MM.1S (cell line): ENCODE data around the gene PHACTR1.
"Not testable (repeated sequence)": the region's sequence is repeated elsewhere in the genome, so short reads cannot be mapped to it uniquely, and the experiment has no call there.

Source experiments
- DNase-seq: peaks from one replicate; pipeline ENCODE4 v3.0.0-alpha.2; 2015
- H2AFZ ChIP-seq: fragments of 300-600 bp; sonication (generic); 2 replicates; pipeline ENCODE4 v1.6.0; 2016; ENCODE audit warnings: antibody characterized with exemption, low read length
- H3F3A ChIP-seq: fragments of 300-600 bp; sonication (generic); 2 replicates; pipeline ENCODE4 v1.6.1; 2016; ENCODE audit warnings: mild to moderate bottlenecking, antibody characterized with exemption, low read length, moderate library complexity, mixed read lengths; ENCODE audit not compliant: insufficient read depth
- H3K27ac ChIP-seq: fragments of 300-600 bp; sonication (generic); 2 replicates; pipeline ENCODE4 v1.5.1; 2016; ENCODE audit warnings: mild to moderate bottlenecking, low read length
- H3K27me3 ChIP-seq: fragments of 300-600 bp; sonication (generic); replicated peaks from 2 replicates; pipeline ENCODE4 v1.6.0; 2016; ENCODE audit warnings: low read length; ENCODE audit not compliant: insufficient read depth
- H3K36me3 ChIP-seq: fragments of 300-600 bp; sonication (generic); replicated peaks from 2 replicates; pipeline ENCODE4 v1.6.1; 2016; ENCODE audit warnings: mild to moderate bottlenecking, low read length, mixed read lengths; ENCODE audit not compliant: insufficient read depth
- H3K4me1 ChIP-seq: fragments of 300-600 bp; sonication (generic); 2 replicates; pipeline ENCODE4 v1.6.1; 2016; ENCODE audit warnings: low read length, mixed read lengths
- H3K4me2 ChIP-seq: fragments of 300-600 bp; sonication (generic); 2 replicates; pipeline ENCODE4 v1.6.0; 2016; ENCODE audit warnings: low read depth, low read length
- H3K4me3 ChIP-seq: fragments of 300-600 bp; sonication (generic); 2 replicates; pipeline ENCODE4 v1.5.1; 2016; ENCODE audit warnings: low read length, mixed read lengths
- H3K79me2 ChIP-seq: fragments of 300-600 bp; sonication (generic); 2 replicates; pipeline ENCODE4 v1.6.1; 2016; ENCODE audit warnings: mixed run types, low read length, mixed read lengths
- H3K9ac ChIP-seq: fragments of 300-600 bp; sonication (generic); 2 replicates; pipeline ENCODE4 v1.6.1; 2016; ENCODE audit warnings: low read length, mixed read lengths
- H3K9me2 ChIP-seq: fragments of 300-600 bp; sonication (generic); replicated peaks from 2 replicates; pipeline ENCODE4 v1.6.1; 2016; ENCODE audit warnings: mild to moderate bottlenecking, low read length, mixed read lengths; ENCODE audit not compliant: insufficient read depth
- H3K9me3 ChIP-seq: fragments of 300-600 bp; sonication (generic); replicated peaks from 2 replicates; pipeline ENCODE4 v1.6.1; 2016; ENCODE audit warnings: mild to moderate bottlenecking, low read length, mixed read lengths; ENCODE audit not compliant: insufficient read depth
- H4K20me1 ChIP-seq: fragments of 300-600 bp; sonication (generic); 2 replicates; pipeline ENCODE4 v1.6.1; 2016; ENCODE audit warnings: mild to moderate bottlenecking, low read length, moderate library complexity, mixed read lengths; ENCODE audit not compliant: insufficient read depth
- EZH2 ChIP-seq: fragments of 300-600 bp; sonication (generic); optimal IDR thresholded peaks from 2 replicates; pipeline ENCODE3; 2017; ENCODE audit warnings: low read depth, mild to moderate bottlenecking, antibody characterized with exemption, low read length, mixed read lengths
- EZH2phosphoT487 ChIP-seq: fragments of 300-600 bp; sonication (generic); IDR thresholded peaks from 2 replicates; pipeline ENCODE4 v1.6.1; 2018; ENCODE audit warnings: antibody characterized with exemption, low read length
- TF ChIP-seq, protein P1 (sequence below): fragments of 300-600 bp; sonication (generic); IDR thresholded peaks from 2 replicates; pipeline ENCODE4 v1.5.1; 2016; ENCODE audit warnings: antibody characterized with exemption, low read length, mixed read lengths

The PHACTR1 gene

DNA sequence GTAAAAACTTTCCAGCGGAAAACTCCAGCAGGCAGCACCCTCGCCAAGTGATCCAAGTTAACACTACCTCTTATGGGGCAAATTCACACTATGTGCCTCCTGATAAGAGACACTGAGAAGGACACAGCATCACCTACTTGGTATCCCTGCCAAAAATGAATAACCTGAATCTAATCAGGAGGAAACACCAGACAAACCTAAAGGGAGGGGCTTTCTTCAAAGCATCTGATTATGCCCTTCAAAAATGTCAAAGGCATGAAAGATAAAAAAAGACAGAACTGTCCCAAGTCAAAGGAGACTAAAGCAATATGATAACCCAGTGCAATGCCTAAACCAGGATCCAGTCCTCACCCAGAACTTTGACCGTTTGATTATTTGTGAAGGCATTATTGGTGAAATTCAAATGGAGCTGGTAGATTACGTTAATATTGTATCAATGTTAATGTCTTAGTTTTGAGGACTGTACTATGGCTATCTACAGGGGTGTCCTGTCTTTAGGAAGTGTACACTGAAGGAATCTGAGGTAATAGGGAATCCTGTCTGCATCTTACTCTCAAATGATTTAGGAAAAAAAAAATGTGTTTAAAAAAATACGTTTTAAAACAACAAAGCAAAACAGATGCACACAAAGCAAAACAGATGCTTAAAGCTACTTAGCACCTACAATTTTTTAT, 603.5 kb downstream of the PHACTR1 start:
- Histone ChIP-seq H3K79me2 (no peaks in the 10 kb centered on the region), H3K4me1 (no peaks in the 10 kb centered on the region), H3K4me2 (no peak overlapping the region), H2AFZ (no peak overlapping the region), H3K27me3 (no peaks in the 10 kb centered on the region), H4K20me1 (no peaks in the 10 kb centered on the region), H3F3A (no peaks in the 10 kb centered on the region), H3K4me3 (no peak overlapping the region), H3K9me2 (no peaks in the 10 kb centered on the region), H3K36me3 (peaks cover 13% of the 10 kb centered on the region; the same call in 1 of the 2 replicates), H3K9me3 (no peaks in the 10 kb centered on the region), H3K9ac (no peak overlapping the region), H3K27ac (no peak overlapping the region)
- DNase-seq, result no peak
- TF ChIP-seq EZH2 (no peak), EZH2phosphoT487 (no peak)
- TF ChIP-seq, protein P1, sequence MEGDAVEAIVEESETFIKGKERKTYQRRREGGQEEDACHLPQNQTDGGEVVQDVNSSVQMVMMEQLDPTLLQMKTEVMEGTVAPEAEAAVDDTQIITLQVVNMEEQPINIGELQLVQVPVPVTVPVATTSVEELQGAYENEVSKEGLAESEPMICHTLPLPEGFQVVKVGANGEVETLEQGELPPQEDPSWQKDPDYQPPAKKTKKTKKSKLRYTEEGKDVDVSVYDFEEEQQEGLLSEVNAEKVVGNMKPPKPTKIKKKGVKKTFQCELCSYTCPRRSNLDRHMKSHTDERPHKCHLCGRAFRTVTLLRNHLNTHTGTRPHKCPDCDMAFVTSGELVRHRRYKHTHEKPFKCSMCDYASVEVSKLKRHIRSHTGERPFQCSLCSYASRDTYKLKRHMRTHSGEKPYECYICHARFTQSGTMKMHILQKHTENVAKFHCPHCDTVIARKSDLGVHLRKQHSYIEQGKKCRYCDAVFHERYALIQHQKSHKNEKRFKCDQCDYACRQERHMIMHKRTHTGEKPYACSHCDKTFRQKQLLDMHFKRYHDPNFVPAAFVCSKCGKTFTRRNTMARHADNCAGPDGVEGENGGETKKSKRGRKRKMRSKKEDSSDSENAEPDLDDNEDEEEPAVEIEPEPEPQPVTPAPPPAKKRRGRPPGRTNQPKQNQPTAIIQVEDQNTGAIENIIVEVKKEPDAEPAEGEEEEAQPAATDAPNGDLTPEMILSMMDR, result no peak

DNA sequence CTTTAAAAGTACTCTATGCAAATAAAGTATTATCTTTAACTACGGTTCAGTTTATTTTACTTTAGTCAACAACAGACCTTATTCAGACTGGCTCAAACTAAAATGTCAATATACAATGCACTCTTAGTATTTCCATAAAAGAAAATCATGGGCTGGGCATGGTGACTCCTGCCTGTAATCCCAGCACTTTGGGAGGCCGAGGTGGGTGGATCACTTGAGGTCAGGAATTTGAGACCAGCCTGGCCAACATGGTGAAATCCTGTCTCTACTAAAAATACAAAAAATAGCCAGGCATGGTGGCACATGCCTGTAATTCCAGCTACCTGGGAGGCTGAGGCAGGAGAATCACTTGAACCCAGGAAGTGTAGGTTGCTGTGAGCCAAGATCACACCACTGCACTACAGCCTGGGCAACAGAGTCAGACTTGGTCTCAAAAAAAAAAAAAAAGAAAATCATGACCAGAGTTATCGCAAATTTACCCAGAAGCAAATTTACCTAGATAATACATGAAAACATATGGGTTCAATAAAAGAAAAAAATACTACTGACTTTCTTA, 609.5 kb downstream of the PHACTR1 start:
- peaks cover 25% of the 10 kb centered on the region for H3K4me1 ChIP-seq
- not testable (repeated sequence) for H2AFZ ChIP-seq, H4K20me1 ChIP-seq, H3K9me2 ChIP-seq, H3K4me2 ChIP-seq, H3K4me3 ChIP-seq, H3K27me3 ChIP-seq, H3K27ac ChIP-seq, H3K9ac ChIP-seq, H3K9me3 ChIP-seq, H3K36me3 ChIP-seq, DNase-seq
- H3K79me2 ChIP-seq, result peaks cover 18% of the 10 kb centered on the region
- H3F3A ChIP-seq, result peaks cover 16% of the 10 kb centered on the region

DNA sequence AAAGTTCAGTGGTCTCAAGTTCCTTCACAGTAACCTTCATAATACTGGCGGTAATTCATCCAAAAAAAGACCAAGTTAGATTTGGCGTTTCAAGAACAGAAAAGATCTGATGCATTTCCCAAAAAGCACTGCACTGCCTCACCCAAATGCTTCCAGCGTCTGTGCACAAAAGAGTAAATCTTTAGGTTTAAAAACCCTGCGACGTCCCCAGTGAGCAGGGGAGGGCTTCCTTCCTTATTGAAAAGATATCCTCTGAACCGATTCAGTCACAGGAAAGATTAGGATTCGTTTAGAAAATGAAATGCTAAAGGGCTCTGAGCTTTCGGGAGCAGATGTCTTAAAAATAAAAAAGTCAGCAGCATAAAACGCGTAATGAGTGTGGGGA, 611.1 kb downstream of the PHACTR1 start:
- H3K9me2 ChIP-seq, result no peaks in the 10 kb centered on the region
- H3K4me1 ChIP-seq, result peaks cover 32% of the 10 kb centered on the region
- no peaks in the 10 kb centered on the region for H3K36me3 ChIP-seq
- peak; percentile 40 for DNase-seq
- H3K9me3 ChIP-seq, result no peaks in the 10 kb centered on the region
- peaks cover 18% of the 10 kb centered on the region for H3K79me2 ChIP-seq
- peaks cover 16% of the 10 kb centered on the region for H3F3A ChIP-seq
- H3K4me3 ChIP-seq, result peak overlapping the region; percentile 68
- H4K20me1 ChIP-seq, result no peaks in the 10 kb centered on the region
- H3K9ac ChIP-seq, result peak overlapping the region; percentile 87
- peak overlapping the region; percentile 80 for H3K27ac ChIP-seq
- peak overlapping the region; percentile 66 for H3K4me2 ChIP-seq
- H3K27me3 ChIP-seq, result no peaks in the 10 kb centered on the region
- TF ChIP-seq EZH2phosphoT487 (no peak), EZH2 (no peak)
- TF ChIP-seq, protein P1, result no peak
- H2AFZ ChIP-seq, result peak overlapping the region; percentile 47
